Endodermal cell (in vitro differentiated cells): ENCODE results near the gene ANXA8. TPM values are rescaled to one million over a fixed set of nuclear protein-coding genes. Genes with fewer than 3 reads are reported as not detected.

ENCODE experiments used
- DNase-seq: peaks from one replicate; pipeline ENCODE4 v3.0.0-alpha.2; 2017
- H3K27ac ChIP-seq: 2 replicates; pipeline ENCODE4 v1.5.1; 2013; ENCODE audit warnings: mild to moderate bottlenecking, low read depth, low read length, moderate library complexity
- H3K27me3 ChIP-seq: 2 replicates; pipeline ENCODE4 v1.6.1; 2013; ENCODE audit warnings: mild to moderate bottlenecking, low read length, moderate library complexity; ENCODE audit not compliant: insufficient read depth, control insufficient read depth, poor library complexity, severe bottlenecking
- H3K36me3 ChIP-seq: 2 replicates; pipeline ENCODE4 v1.7.0; 2013; ENCODE audit warnings: mild to moderate bottlenecking, low read length, moderate library complexity; ENCODE audit not compliant: control insufficient read depth, insufficient read depth
- H3K4me1 ChIP-seq: one replicate; pipeline ENCODE4 v1.7.0; 2013; ENCODE audit warnings: low read length; ENCODE audit not compliant: control insufficient read depth, insufficient read depth
- H3K4me3 ChIP-seq: 2 replicates; pipeline ENCODE4 v1.5.1; 2013; ENCODE audit warnings: mild to moderate bottlenecking, low read length, moderate library complexity
- H3K9ac ChIP-seq: 2 replicates; pipeline ENCODE4 v1.6.1; 2013; ENCODE audit warnings: mild to moderate bottlenecking, low read length, moderate library complexity; ENCODE audit not compliant: poor library complexity, severe bottlenecking; ENCODE audit errors: extremely low read depth
- H3K9me3 ChIP-seq: 2 replicates; pipeline ENCODE4 v1.6.1; 2013; ENCODE audit warnings: mild to moderate bottlenecking, low read length, moderate library complexity; ENCODE audit not compliant: control insufficient read depth
- H3K27ac Mint-ChIP-seq: 2 replicates; pipeline ENCODE4 v1.8.0; 2020; ENCODE audit warnings: mixed read lengths
- H3K27me3 Mint-ChIP-seq: 2 replicates; pipeline ENCODE4 v1.8.0; 2021; ENCODE audit warnings: mild to moderate bottlenecking, mixed read lengths; ENCODE audit not compliant: insufficient read depth
- H3K36me3 Mint-ChIP-seq: 2 replicates; pipeline ENCODE4 v1.8.0; 2020; ENCODE audit warnings: low read depth, mixed read lengths
- H3K4me1 Mint-ChIP-seq: 2 replicates; pipeline ENCODE4 v1.8.0; 2020; ENCODE audit warnings: mixed read lengths
- H3K4me3 Mint-ChIP-seq: 2 replicates; pipeline ENCODE4 v1.8.0; 2020; ENCODE audit warnings: mild to moderate bottlenecking, moderate library complexity, mixed read lengths
- H3K9me3 Mint-ChIP-seq: 2 replicates; pipeline ENCODE4 v1.8.0; 2020; ENCODE audit warnings: mild to moderate bottlenecking, mixed read lengths
- CTCF ChIP-seq: fragments of 200-600 bp; sonication (generic); conservative IDR thresholded peaks from 2 replicates; pipeline ENCODE4 v1.5.0; 2021; ENCODE audit warnings: antibody characterized with exemption, mild to moderate bottlenecking
- WGBS, 2 experiments: methylation state at CpG; one replicate each; pipeline versions ENCODE4 v1.1.5 to v1.1.7; 2013; ENCODE audit warnings: missing lambda C conversion rate in 2 of 2, mixed read lengths in 1 of 2; ENCODE audit not compliant: insufficient coverage in 1 of 2, insufficient read length in 1 of 2; 5-methylcytosine and 5-hydroxymethylcytosine counted together
- total RNA-seq, 2 donors: library from RNA; stranded (reverse); fragmentation: NEBNext Ultra II Directional in 1 of 2; extraction: Animal tissue kit (Norgen Biotek cat#: 25700) in 1 of 2; gene quantifications; 2 replicates in 1 of 2; 3 replicates in 1 of 2; pipeline ENCODE4 v1.2.1, GENCODE V29; 2021

The ANXA8 gene
- total RNA-seq, 2 donors from 2014 or later, result 0.33 to 0.37 TPM

DNA sequence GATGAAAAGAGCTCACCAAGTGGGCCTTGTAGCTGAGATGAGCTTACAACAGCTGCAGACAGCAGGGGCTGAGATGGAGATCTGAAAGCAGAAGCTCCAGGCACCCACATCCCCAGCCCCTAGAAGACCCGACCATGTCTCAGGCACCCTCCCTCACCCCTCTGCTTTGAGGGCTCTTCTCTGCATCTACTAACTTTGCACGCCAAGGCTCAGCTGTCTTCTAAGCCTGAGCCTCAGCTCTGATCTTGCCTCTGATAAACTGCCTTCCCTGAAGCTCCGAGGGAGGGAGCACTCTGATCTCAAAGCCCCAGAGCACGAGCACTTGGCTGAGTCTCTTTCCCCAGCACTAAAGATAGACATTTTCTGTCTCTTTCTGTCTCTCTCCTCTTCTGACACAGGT is 42.0 kb downstream of the ANXA8 start:
- 90% methylated on average over 2 to 4 of the region's 4 CpGs for WGBS, 2 experiments
- Mint-ChIP-seq H3K27ac (no peak overlapping the region), H3K9me3 (peaks cover 9% of the 10 kb centered on the region)

DNA sequence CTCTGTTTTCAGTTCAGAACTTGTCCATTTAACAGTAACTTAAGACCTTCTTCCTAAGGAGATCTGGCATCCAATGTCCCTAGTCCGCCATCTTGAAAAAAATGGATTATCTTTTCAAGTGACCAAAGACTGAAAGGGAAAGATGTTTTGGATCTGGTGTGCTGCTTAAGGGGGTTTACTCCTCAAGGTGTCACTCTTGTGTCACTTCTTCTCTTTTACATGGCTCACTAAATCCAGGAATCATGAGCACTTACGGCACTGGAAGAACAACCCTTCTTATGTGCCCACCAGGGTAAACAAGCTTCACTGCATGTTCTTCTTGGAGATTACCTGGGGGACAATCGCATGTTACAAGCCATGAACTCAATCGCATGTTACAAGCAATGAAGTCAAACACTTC is 43.7 kb downstream of the ANXA8 start:
- peak; percentile 50 for DNase-seq
- peaks cover 2% of the 10 kb centered on the region for H3K9me3 ChIP-seq
- H3K4me1 ChIP-seq, result no peaks in the 10 kb centered on the region
- no peak overlapping the region for H3K9ac ChIP-seq
- no peak overlapping the region for H3K27ac ChIP-seq
- H3K27me3 Mint-ChIP-seq, result peaks cover 12% of the 10 kb centered on the region
- WGBS, 2 experiments, result 88 to 100% methylated on average over 3 to 4 of the region's 4 CpGs
- H3K27ac Mint-ChIP-seq, result no peak overlapping the region
- no peak overlapping the region for H3K4me3 Mint-ChIP-seq
- no peak overlapping the region for H3K4me3 ChIP-seq
- no peaks in the 10 kb centered on the region for H3K27me3 ChIP-seq
- no peaks in the 10 kb centered on the region for H3K9me3 Mint-ChIP-seq
- no peaks in the 10 kb centered on the region for H3K36me3 ChIP-seq
- peak; percentile 66 for TF ChIP-seq CTCF
- peaks cover 2% of the 10 kb centered on the region for H3K4me1 Mint-ChIP-seq
- no peaks in the 10 kb centered on the region for H3K36me3 Mint-ChIP-seq

More for the DNA sequence above, 42.0 kb downstream of the ANXA8 start:
- Mint-ChIP-seq H3K4me1 (peaks cover 2% of the 10 kb centered on the region), H3K36me3 (no peaks in the 10 kb centered on the region), H3K27me3 (no peaks in the 10 kb centered on the region), H3K4me3 (no peak overlapping the region)
- no peak for DNase-seq
- H3K27me3 ChIP-seq, result no peaks in the 10 kb centered on the region
- no peak overlapping the region for H3K27ac ChIP-seq
- no peak for TF ChIP-seq CTCF
- no peaks in the 10 kb centered on the region for H3K4me1 ChIP-seq
- peaks cover 16% of the 10 kb centered on the region for H3K9me3 ChIP-seq
- no peak overlapping the region for H3K4me3 ChIP-seq
- H3K9ac ChIP-seq, result no peak overlapping the region
- H3K36me3 ChIP-seq, result no peaks in the 10 kb centered on the region

DNA sequence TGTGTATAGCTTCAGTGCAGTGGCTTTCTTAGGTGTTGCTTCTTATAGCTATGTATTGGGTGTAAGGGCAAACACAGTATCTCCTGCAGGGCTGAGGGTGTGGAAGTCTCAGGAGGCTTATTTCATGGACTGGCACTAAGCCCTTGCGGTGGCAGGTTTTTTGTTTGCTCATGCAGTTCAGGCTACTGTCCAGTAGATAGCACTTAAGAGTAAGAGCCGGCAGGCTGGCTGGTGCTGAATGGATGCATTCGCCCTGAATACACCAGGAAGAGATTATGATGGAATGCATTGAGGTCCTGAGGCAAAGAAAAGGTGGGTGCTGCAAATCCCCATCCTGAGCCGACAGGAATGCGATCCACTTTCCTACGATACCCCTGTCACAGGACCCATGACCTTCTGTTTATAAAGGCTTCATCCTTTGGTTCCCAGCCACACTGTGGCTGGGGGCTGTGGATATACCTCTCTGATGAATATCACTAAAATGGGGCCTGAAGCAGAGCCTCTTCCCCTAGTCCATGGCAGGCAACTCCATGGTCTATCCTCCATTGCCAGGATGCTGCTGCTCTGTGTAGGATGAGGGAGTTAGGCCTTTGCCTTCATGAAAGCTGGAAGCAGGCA is 44.9 kb downstream of the ANXA8 start:
- H3K27ac Mint-ChIP-seq, result no peak overlapping the region
- 55 to 63% methylated on average over 6 of the region's 6 CpGs for whole genome bisulfite sequencing, 2 experiments

More for the DNA sequence above, 44.9 kb downstream of the ANXA8 start:
- Histone ChIP-seq H3K9ac (no peak overlapping the region), H3K9me3 (no peaks in the 10 kb centered on the region), H3K4me1 (no peaks in the 10 kb centered on the region), H3K27ac (no peak overlapping the region), H3K4me3 (no peak overlapping the region), H3K27me3 (no peaks in the 10 kb centered on the region), H3K36me3 (no peaks in the 10 kb centered on the region)
- Mint-ChIP-seq H3K4me3 (no peak overlapping the region), H3K36me3 (no peaks in the 10 kb centered on the region), H3K9me3 (peaks cover 8% of the 10 kb centered on the region), H3K4me1 (peaks cover 2% of the 10 kb centered on the region), H3K27me3 (peaks cover 12% of the 10 kb centered on the region)
- TF ChIP-seq CTCF, result peak; percentile 80
- peak; percentile 84 for DNase-seq
